Measurements from ENCODE around the gene CIT. TPM values are rescaled to one million over a fixed set of nuclear protein-coding genes. Genes with fewer than 3 reads are reported as not detected.

Gene CIT
- total RNA-seq, 2 experiments from 2014 or later, result 1.3 to 1.9 TPM

DNA sequence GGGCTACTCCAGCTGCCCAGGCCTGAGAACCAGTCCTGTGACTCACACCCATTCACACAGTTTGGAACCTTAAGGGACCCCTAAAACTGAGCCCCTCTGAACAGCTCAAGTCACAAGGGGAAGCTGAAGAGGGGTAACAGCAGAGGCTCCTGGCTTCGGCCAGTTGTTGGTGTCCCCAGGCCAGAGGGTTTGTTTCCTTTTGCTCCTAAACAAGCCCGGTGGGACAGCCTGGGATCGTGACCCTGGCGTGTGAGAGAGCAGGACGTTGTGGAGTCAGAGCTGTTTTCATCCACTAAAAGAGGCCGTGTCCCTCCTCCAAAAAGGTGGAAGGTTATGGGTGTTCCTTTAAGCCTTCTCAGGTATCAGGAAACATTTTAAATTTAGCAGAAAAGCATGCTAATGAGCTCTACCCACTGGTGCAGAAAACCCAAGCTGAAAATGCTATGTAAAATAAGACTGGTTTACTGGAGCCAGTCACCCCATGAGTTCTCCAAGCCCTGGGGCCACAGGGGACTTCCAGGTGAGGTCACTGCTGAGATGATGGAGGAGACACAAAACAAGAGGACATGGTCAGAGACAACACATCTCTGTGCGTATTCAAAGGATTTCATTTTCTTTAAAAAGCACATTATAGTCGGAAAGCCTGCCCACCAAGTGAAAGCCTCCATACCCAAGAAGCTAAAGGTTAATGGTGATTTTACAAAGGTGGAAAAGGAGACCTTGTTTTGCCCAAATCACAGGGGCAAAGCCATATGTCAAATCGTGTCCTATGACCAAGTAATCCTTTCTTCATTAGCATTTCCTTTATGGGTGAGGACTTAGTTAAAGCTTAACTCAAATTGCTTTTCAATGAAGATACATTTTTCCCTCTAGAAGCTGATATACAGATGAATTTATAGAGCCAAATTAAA is 195.1 kb downstream of the CIT start:
- Mint-ChIP-seq H3K4me1 (ENCODE audit: low read depth) (peaks cover 9% of the 10 kb centered on the region), H3K4me3 (no peak overlapping the region), H3K36me3 (ENCODE audit: low read depth) (peaks cover 47% of the 10 kb centered on the region), H3K27ac (peak overlapping the region; percentile 66), H3K27me3 (no peaks in the 10 kb centered on the region), H3K9me3 (no peaks in the 10 kb centered on the region)
- ATAC-seq (ENCODE audit: poor library complexity) (no peak), DNase-seq (peak in 1 of 14 experiments; percentile 19)
- ChIA-PET POLR2A (interaction anchor here (1.3 kb wide), 1 partner anchor 14 kb away, joined by 5 read pairs; the partner anchor contains the start of gene PRKAB1), CTCF (interaction anchor here (1.1 kb wide), 1 partner anchor 29 kb away, joined by 3 read pairs; no protein-coding TSS in a partner anchor)
- peaks cover 11% of the 10 kb centered on the region for H3K4me1 ChIP-seq (ENCODE audit: insufficient read depth, low read length)
- H3K9me3 ChIP-seq (ENCODE audit: control insufficient read depth in 1 of 2, insufficient read depth in 1 of 2, low read length in 2 of 2), result no peaks in the 10 kb centered on the region
- intact Hi-C loops (cut with DNase I, micrococcal nuclease), result no loop called here
- no peak overlapping the region for H3K27ac ChIP-seq (ENCODE audit: low read depth in 1 of 2, low read length in 2 of 2)
- peaks cover 50% of the 10 kb centered on the region for H3K36me3 ChIP-seq (ENCODE audit: insufficient read depth, low read length)
- TF ChIP-seq, protein P1, sequence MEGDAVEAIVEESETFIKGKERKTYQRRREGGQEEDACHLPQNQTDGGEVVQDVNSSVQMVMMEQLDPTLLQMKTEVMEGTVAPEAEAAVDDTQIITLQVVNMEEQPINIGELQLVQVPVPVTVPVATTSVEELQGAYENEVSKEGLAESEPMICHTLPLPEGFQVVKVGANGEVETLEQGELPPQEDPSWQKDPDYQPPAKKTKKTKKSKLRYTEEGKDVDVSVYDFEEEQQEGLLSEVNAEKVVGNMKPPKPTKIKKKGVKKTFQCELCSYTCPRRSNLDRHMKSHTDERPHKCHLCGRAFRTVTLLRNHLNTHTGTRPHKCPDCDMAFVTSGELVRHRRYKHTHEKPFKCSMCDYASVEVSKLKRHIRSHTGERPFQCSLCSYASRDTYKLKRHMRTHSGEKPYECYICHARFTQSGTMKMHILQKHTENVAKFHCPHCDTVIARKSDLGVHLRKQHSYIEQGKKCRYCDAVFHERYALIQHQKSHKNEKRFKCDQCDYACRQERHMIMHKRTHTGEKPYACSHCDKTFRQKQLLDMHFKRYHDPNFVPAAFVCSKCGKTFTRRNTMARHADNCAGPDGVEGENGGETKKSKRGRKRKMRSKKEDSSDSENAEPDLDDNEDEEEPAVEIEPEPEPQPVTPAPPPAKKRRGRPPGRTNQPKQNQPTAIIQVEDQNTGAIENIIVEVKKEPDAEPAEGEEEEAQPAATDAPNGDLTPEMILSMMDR (IDR thresholded peaks at IDR 0.05), result no peak
- no peaks in the 10 kb centered on the region for H3K27me3 ChIP-seq (ENCODE audit: control insufficient read depth in 1 of 2, insufficient read depth in 2 of 2, low read length in 2 of 2)
- no peak overlapping the region for H3K4me3 ChIP-seq (ENCODE audit: low read length)

DNA sequence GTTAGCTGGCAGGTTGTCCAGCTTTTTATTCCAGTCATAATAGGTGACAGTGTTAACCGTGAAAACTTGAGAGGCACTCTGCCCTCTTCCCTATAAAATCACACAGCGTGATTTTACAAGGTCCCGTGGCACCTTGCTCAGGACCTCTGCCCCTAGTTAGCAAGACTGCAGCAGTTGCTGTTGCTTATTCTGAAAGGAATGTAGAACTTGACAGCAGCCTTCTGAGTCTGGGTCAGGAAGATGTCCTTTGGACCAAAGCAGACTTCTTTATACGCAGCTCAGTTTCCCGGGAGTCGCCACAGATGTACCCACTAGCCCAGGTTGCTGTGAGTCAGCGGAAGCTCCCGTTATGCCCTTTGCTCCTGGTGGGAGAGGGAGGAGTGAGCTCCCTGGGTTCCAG is 196.0 kb downstream of the CIT start:
- POLR2A ChIA-PET, result interaction anchor here (1.3 kb wide), 1 partner anchor 13 kb away, joined by 5 read pairs; the partner anchor contains the start of gene PRKAB1
- peaks cover 56% of the 10 kb centered on the region for H3K36me3 Mint-ChIP-seq (ENCODE audit: low read depth)
- Histone ChIP-seq H3K4me1 (ENCODE audit: insufficient read depth, low read length) (peaks cover 11% of the 10 kb centered on the region), H3K4me3 (ENCODE audit: low read length) (no peak overlapping the region), H3K36me3 (ENCODE audit: insufficient read depth, low read length) (peaks cover 58% of the 10 kb centered on the region), H3K9me3 (ENCODE audit: control insufficient read depth in 1 of 2, insufficient read depth in 1 of 2, low read length in 2 of 2) (no peaks in the 10 kb centered on the region), H3K27me3 (ENCODE audit: control insufficient read depth in 1 of 2, insufficient read depth in 2 of 2, low read length in 2 of 2) (no peaks in the 10 kb centered on the region), H3K27ac (ENCODE audit: low read depth in 1 of 2, low read length in 2 of 2) (no peak overlapping the region)
- intact Hi-C loops (cut with DNase I, micrococcal nuclease), result no loop called here
- H3K4me3 Mint-ChIP-seq, result no peak overlapping the region
- DNase-seq (no peak), ATAC-seq (ENCODE audit: poor library complexity) (no peak)
- peaks cover 9% of the 10 kb centered on the region for H3K4me1 Mint-ChIP-seq (ENCODE audit: low read depth)
- no peaks in the 10 kb centered on the region for H3K9me3 Mint-ChIP-seq
- H3K27me3 Mint-ChIP-seq, result no peaks in the 10 kb centered on the region
- TF ChIP-seq, protein P1 (IDR thresholded peaks at IDR 0.05), result no peak
- CTCF ChIA-PET, result no interaction called here
- H3K27ac Mint-ChIP-seq, result no peak overlapping the region

DNA sequence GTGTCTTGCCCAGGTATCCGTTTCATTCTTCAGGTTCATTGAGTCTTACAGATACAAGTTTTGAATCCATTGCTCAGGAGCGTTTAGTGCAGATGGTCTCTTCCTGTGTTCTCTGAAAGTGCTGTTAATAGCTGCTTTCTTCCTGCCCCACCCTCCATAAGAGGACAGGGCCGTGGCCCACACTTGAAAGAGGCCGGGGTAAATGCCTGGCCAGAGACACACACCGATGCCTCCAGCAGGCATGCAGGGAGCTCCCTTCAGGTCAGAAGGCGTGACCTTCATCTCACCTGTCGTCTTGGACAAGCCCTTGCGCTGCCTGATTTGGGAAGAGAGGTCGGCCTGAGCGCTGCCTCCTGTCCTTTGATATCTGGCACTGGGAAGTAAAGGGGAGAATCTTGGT is 197.6 kb downstream of the CIT start:
- ChIA-PET CTCF (interaction anchor here (1.1 kb wide), 1 partner anchor 21 kb away, joined by 3 read pairs; no protein-coding TSS in a partner anchor), POLR2A (no interaction called here)
- Mint-ChIP-seq H3K36me3 (ENCODE audit: low read depth) (peaks cover 72% of the 10 kb centered on the region), H3K4me1 (ENCODE audit: low read depth) (peaks cover 9% of the 10 kb centered on the region), H3K9me3 (no peaks in the 10 kb centered on the region), H3K27me3 (no peaks in the 10 kb centered on the region), H3K27ac (no peak overlapping the region), H3K4me3 (no peak overlapping the region)
- H3K9me3 ChIP-seq (ENCODE audit: control insufficient read depth in 1 of 2, insufficient read depth in 1 of 2, low read length in 2 of 2), result no peaks in the 10 kb centered on the region
- DNase-seq (no peak), ATAC-seq (ENCODE audit: poor library complexity) (no peak)
- peaks cover 11% of the 10 kb centered on the region for H3K4me1 ChIP-seq (ENCODE audit: insufficient read depth, low read length)
- no peaks in the 10 kb centered on the region for H3K27me3 ChIP-seq (ENCODE audit: control insufficient read depth in 1 of 2, insufficient read depth in 2 of 2, low read length in 2 of 2)
- H3K4me3 ChIP-seq (ENCODE audit: low read length), result no peak overlapping the region
- peaks cover 74% of the 10 kb centered on the region for H3K36me3 ChIP-seq (ENCODE audit: insufficient read depth, low read length)
- H3K27ac ChIP-seq (ENCODE audit: low read depth in 1 of 2, low read length in 2 of 2), result no peak overlapping the region
- intact Hi-C loops (cut with DNase I, micrococcal nuclease), result no loop called here
- TF ChIP-seq, protein P1 (IDR thresholded peaks at IDR 0.05), result no peak

Measured in CD4-positive, alpha-beta T cell (primary cell).